ENCODE data around the gene FGD2.

Gene FGD2

GRCh38 chr6:37022135-37022863 lies 16.8 kb downstream of the FGD2 start:
- Histone ChIP-seq H3K4me1 (ENCODE audit: insufficient read depth, low read length) (peaks cover 66% of the 10 kb centered on the region), H4K20me1 (ENCODE audit: insufficient read depth, low read length) (no peaks in the 10 kb centered on the region), H3K9me3 (ENCODE audit: insufficient read depth, low read length, severe bottlenecking) (no peaks in the 10 kb centered on the region), H3K36me3 (ENCODE audit: insufficient read depth, low read length) (no peaks in the 10 kb centered on the region), H3K27ac (ENCODE audit: low read length) (peak overlapping the region; percentile 73), H3K4me3 (ENCODE audit: low read depth in 1 of 2, low read length in 2 of 2) (no peak overlapping the region), H2AFZ (ENCODE audit: low read depth, low read length) (0 out of 2 replicates have a peak overlapping the region, but pooled peaks have one; percentile 3), H3K4me2 (ENCODE audit: insufficient read depth, low read length) (peak overlapping the region; percentile 1; the same call in 1 of the 2 replicates), H3K27me3 (ENCODE audit: insufficient read depth, low read length, poor library complexity) (no peaks in the 10 kb centered on the region), H3K79me2 (ENCODE audit: insufficient read depth, low read length) (no peaks in the 10 kb centered on the region), H3K9ac (ENCODE audit: low read depth, low read length) (peak overlapping the region; percentile 28)
- peak; percentile 4 for ATAC-seq (ENCODE audit: insufficient read depth, low read depth)
- DNase-seq = no peak
- TF ChIP-seq EZH2 (IDR thresholded peaks at IDR 0.05; ENCODE audit: borderline replicate concordance, low read depth, low read length, severe bottlenecking) = no peak
- no peak for TF ChIP-seq CTCF (IDR thresholded peaks at IDR 0.05; ENCODE audit: borderline replicate concordance, extremely low read depth, low read length, poor library complexity, severe bottlenecking)

GRCh38 chr6:37024656-37025337 lies 19.3 kb downstream of the FGD2 start:
- peak overlapping the region; percentile 39; the same call in 1 of the 2 replicates for H3K27ac ChIP-seq (ENCODE audit: low read length)
- H3K4me1 ChIP-seq (ENCODE audit: insufficient read depth, low read length) = peaks cover 43% of the 10 kb centered on the region
- H3K4me2 ChIP-seq (ENCODE audit: insufficient read depth, low read length) = no peak overlapping the region
- H3K4me3 ChIP-seq (ENCODE audit: low read depth in 1 of 2, low read length in 2 of 2) = no peak overlapping the region
- H3K9me3 ChIP-seq (ENCODE audit: insufficient read depth, low read length, severe bottlenecking) = no peaks in the 10 kb centered on the region
- H2AFZ ChIP-seq (ENCODE audit: low read depth, low read length) = no peak overlapping the region
- H3K27me3 ChIP-seq (ENCODE audit: insufficient read depth, low read length, poor library complexity) = no peaks in the 10 kb centered on the region
- DNase-seq (peak; percentile 70), ATAC-seq (ENCODE audit: insufficient read depth, low read depth) (peak; percentile 50)
- H3K36me3 ChIP-seq (ENCODE audit: insufficient read depth, low read length) = no peaks in the 10 kb centered on the region
- TF ChIP-seq EZH2 (IDR thresholded peaks at IDR 0.05; ENCODE audit: borderline replicate concordance, low read depth, low read length, severe bottlenecking) (no peak), CTCF (IDR thresholded peaks at IDR 0.05; ENCODE audit: borderline replicate concordance, extremely low read depth, low read length, poor library complexity, severe bottlenecking) (no peak)
- H3K9ac ChIP-seq (ENCODE audit: low read depth, low read length) = no peak overlapping the region
- no peaks in the 10 kb centered on the region for H4K20me1 ChIP-seq (ENCODE audit: insufficient read depth, low read length)
- H3K79me2 ChIP-seq (ENCODE audit: insufficient read depth, low read length) = no peaks in the 10 kb centered on the region

- H2AFZ ChIP-seq (ENCODE audit: low read depth, low read length) = no peak overlapping the region
- H3K27me3 ChIP-seq (ENCODE audit: insufficient read depth, low read length, poor library complexity) = no peaks in the 10 kb centered on the region
- H3K27ac ChIP-seq (ENCODE audit: low read length) = peak overlapping the region; percentile 47
- no peaks in the 10 kb centered on the region for H3K79me2 ChIP-seq (ENCODE audit: insufficient read depth, low read length)
- H3K4me1 ChIP-seq (ENCODE audit: insufficient read depth, low read length) = peaks cover 42% of the 10 kb centered on the region
- no peak overlapping the region for H3K9ac ChIP-seq (ENCODE audit: low read depth, low read length)
- no peaks in the 10 kb centered on the region for H4K20me1 ChIP-seq (ENCODE audit: insufficient read depth, low read length)
- no peak for ATAC-seq (ENCODE audit: insufficient read depth, low read depth)
- H3K9me3 ChIP-seq (ENCODE audit: insufficient read depth, low read length, severe bottlenecking) = no peaks in the 10 kb centered on the region
- H3K4me2 ChIP-seq (ENCODE audit: insufficient read depth, low read length) = no peak overlapping the region
- H3K36me3 ChIP-seq (ENCODE audit: insufficient read depth, low read length) = no peaks in the 10 kb centered on the region
- TF ChIP-seq EZH2 (IDR thresholded peaks at IDR 0.05; ENCODE audit: borderline replicate concordance, low read depth, low read length, severe bottlenecking) (no peak), CTCF (IDR thresholded peaks at IDR 0.05; ENCODE audit: borderline replicate concordance, extremely low read depth, low read length, poor library complexity, severe bottlenecking) (no peak)
- H3K4me3 ChIP-seq (ENCODE audit: low read depth in 1 of 2, low read length in 2 of 2) = no peak overlapping the region
- DNase-seq = no peak
Measured at GRCh38 chr6:37025621-37026466, 20.4 kb downstream of the FGD2 start.

Data from DND-41 (cell line).